ENCODE measurements around the gene TOE1.
"Not testable (repeated sequence)": the region's sequence is repeated elsewhere in the genome, so short reads cannot be mapped to it uniquely, and the experiment has no call there.

Gene TOE1

DNA sequence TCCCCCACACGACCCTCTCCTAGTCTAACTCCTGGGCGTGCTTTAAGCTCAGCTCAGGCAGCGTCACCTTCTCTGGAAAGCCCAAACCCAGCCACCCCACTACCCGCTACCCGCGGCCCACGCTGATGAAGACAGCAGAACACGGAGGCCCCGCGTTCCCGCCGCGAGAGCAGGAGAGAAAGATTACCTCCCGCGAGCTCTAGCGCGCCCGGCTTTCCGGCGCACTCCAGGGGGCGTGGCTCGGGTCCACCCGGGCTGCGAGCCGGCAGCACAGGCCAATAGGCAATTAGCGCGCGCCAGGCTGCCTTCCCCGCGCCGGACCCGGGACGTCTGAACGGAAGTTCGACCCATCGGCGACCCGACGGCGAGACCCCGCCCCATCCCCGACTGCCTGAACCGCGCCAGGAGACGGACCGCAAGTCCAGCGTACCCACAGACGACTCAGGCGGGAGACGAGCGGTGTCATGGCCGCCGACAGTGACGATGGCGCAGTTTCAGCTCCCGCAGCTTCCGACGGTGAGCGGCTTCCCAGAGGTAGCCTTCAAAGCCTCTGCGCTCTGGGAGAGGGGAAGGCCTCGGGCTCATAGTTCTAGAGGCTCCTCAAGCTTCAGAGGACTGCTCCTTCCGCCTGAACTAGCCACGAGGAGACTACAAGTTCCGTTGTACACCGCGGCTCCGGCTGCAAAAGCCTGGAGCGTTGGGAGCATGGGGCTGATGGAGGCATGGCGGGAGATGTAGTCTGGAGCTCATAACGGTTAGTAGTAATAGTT is at the start of gene TOE1, which contains the start of gene MUTYH:
TOE1 (plus strand) TSS at position 382 of the 770 bp plus-strand sequence; CDS start at position 465, 83 bp downstream.
MUTYH (minus strand) TSS at position 652 of the 770 bp plus-strand sequence. CDS start 5,935 bp downstream, outside the sequence.
- DNase-seq = peak; percentile 70

DNA sequence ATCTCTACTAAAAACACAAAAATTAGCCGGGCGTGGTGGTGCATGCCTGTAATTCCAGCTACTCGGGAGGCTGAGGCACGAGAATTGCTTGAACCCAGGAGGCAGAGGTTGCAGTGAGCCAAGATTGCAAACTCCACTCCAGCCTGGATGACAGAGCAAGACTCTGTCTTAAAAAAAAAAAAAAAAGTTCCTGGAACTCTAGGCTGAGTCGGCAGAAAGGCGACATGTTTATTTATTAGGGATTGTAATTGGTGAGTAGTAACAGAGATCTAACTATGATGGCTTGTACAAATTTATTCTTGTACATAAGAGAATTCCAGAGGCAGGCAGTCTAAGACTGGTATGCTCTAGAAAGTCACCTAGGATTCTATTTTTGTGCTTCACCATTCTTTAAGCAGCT is 49.0 kb upstream of the TOE1 start:
- DNase-seq = not testable (repeated sequence)

DNA sequence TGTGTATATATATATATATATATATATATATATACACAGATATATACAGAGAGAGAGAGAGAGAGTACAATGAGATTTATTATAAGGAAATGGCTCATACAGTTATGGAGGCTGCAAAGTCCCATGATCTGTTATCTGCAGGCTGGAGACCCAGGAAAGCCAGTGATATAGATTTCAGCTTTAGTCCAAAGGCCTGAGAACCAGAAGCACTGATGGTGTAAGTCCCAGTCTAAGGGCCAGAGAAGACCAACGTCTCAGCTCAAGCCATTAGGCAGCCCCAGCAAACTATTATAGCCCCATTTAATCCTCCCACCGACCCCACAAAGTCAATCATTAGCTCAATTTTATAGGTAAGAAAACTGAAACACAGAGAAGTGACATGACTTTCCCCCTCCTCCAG is 48.3 kb upstream of the TOE1 start:
- DNase-seq = no peak

DNA sequence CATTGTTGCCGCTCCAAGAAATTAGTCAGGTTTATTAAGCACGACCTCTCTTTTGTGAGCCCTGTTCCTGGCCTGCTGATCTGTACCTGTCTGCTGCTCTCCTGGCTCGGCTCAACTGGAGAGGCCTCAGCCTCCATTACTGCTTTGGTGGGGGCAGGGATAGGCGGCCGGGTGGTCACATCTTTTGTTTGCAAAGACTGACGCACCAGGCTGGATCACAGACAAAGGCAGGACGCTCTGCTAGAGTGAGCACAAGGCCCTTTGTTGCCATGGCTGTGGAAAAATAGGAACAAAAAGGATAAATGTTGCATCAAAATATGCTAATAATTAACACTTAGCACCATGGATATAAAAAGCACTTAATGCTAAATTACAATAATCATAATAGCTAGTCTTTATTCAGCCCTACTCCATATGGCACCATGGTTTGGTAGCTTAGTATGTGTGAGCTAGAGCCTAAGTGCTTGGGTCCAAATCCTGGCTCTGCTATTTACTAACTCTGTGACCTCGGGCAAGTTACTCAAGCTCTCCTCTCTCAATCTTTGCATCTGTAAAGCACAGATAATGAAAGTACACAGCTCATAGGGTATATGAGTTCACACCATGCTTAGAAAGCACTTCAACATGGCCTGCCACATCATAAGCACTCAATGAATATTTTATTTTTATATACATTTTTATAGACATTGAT is 42.2 kb upstream of the TOE1 start:
- DNase-seq = no peak

DNA sequence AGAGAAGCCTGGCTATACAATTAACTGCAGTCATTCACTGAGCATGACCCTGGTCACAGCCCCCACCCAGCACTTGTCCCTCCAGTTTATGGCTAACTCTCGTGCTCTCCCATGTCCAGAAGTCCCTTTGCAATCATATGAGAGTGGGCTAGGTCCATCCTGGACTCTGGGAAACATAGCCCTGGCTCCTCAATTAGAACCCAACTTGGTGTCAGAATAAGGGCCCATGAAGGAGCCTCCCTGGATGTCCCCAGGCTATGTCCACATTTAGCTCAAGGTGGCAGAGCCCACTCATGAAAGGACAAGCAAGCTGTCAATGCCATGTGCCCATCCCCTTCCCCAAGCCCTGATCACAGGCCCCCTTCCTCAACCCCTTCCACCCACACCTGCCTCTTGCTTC is 40.7 kb upstream of the TOE1 start:
- no peak for DNase-seq

DNA sequence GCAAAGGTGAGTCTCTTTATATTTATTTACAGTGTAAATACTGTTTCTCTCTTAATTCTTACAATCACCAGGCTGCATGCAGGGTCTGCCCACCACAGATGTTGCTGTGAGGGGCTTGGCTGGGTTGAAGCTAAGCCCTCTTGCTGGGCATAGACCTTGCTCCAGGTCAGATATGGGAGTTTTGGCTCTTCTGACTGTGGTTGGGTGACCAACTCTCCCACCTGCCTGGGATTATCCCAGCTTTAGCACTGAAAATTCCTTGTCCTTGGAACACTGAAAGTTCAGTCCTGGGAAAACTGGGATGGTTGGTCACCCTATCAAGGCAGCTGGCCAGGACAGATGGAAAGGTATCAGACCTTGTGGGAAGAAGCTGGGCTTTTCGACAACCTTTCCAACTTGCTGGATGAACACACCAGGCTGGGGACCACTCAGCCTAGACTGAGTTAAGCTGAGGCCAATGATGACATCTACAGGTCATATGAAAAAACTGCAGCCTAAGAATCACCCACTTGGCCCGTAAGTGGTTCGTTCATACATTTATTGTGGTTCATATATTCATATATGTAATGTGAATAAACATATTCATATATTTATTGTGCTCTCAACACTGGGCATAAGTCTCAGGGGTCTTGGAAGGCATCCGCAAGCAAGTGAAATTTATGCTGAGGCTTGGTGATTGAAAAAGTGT is 39.8 kb upstream of the TOE1 start:
- DNase-seq = peak; percentile 54

DNA sequence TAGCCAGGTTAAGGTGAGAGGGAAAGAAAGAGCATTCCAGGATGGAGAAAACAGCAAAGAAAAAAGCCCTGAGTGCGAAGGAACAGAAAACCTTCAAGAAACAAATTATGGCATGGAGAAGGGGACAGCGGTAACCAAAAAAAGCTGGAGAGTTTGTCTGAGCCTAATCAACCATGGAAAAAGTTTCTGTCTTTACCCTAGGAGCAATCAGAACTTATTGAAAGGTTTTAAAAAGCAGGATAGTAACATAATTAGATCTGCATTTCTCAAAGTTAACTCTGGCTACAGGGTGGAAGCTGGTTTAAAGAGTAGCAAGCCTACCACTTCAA is 39.3 kb upstream of the TOE1 start:
- no peak for DNase-seq

DNA sequence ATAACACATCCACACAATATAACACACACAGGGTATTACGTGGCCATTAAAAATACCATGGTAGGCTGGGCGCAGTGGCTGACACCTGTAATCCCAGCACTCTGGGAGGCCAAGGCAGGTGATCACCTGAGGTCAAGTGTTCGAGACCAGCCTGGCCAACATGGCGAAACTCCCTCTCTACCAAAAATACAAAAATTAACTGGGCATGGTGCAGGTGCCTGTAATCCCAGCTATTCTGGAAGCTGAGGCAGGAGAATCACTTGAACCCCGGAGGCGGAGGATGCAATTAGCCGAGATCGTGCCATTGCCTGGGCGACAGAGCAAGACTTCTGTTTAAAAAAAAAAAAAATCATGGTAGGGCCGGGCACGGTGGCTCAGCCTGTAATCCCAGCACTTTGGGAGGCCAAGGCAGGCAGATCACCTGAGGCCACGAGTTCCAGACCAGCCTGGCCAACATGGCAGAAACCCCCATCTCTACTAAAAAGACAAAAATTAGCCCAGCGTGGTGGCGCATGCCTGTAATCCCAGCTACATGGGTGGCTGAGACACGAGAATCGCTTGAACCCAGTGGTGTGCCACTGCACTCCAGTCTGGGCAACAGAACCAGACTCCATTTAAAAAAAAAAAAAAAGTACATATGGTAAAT is 37.3 kb upstream of the TOE1 start:
- no peak for DNase-seq

DNA sequence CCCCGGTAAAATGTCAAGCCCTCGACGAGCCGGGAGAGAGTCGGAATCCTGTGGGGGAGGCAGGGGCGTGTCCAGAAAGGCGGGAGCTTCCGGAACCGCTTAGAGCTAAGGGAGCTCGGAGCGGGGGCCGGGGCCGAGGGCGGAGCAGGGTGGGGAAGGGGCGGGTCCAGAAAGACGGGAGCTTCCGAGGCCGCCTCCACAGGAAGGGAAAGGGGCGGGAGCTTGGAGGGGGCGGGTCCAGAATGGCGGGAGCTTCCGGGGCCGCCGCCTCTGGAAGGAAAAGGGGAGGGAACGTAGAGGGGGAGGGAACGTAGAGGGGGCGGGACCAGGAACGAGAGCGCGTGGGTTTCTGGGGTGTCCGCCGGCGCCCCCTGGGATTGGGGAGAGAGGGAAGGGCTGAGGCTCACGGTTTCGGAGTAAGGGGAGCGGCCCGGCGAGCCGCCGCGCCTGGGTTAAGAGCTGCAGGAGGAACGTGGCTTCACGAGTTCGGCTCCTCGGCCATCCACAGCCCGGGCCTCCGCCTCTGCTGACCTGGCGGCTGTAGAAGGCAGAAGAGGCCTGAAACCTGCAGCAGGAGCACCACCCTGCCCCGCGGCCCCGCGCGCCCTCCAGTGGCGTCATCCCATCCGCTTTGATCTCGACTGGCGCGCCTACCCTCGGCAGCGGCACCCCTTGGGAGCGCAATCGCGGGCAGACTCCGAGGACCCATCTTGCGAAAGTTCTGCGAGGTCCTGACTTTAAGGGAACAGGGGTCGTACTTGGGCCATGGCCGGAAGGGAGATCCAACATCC is 36.3 kb upstream of the TOE1 start:
- peak; percentile 77 for DNase-seq

DNA sequence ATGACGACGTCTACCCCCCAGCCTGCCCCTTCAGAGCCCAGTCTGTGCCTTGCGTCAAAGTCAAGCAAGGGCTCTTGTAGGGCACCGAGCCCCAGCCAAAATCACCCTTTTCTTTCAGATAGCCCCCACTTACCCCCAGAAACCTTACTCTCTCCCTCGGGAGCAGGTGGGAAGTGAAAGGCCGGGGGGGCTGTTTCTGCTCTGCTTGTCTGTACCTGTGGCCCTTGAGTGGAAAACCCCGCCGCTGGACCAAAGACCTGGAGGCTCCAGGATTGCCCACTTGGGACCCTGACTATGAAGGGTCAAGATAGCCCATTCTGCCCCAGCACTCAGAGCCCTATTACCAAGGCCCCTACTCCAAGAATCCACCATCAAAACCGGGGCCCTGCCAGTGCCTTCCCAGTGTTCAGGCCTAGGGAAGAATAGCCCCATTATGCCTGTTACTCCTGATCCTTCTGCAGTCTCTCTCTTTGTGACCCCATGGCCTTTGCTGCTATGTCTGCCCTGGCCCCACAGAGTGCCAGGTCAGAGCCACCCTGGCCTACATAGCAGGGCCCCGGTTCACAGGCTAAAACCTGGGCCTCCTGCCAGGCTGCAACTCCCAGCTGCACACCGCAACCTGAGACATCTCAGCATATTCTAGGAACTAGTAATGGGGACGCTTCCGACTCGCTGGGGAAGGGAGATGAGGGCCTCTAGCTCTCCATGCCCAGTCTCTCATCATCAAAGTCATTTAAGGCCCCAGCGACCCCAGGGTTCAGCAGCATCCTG is 35.5 kb upstream of the TOE1 start:
- DNase-seq = no peak

DNA sequence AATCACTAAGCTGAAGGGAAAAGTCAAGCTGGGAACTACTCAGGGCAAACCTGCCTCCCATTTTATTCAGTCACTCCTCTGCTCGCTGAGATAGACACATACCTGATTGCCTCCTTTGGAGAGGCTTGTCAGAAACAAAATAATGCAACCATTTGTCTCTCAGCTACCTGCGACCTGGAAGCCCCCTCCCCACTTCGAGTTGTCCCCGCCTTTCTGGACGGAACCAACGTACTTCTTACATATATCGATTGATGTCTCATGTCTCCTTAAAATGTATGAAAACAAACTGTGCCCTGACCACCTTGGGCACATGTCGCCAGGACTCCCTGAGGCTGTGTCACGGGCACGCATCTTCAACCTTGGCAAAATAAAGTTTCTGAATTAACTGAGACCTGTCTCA is 34.7 kb upstream of the TOE1 start:
- no peak for DNase-seq

DNA sequence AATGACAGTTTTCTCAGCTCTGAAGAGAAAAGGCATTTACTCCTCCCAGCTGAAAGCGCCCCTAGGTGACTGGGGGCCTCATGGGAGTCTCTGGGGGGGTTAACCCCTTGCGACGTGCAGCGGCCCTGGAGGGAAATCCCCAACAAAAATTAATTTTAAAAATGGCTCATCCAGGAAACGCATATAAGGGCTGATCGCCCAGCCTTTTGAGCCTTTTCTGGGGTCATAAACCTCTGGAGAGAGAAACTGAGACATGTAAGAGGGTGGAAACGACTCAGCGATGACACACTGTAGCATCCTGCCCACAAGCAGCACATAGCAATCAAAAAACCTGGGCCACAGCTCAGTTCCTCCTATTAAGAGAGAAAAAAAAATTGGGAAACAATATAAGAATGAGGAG is 33.7 kb upstream of the TOE1 start:
- DNase-seq = no peak

DNA sequence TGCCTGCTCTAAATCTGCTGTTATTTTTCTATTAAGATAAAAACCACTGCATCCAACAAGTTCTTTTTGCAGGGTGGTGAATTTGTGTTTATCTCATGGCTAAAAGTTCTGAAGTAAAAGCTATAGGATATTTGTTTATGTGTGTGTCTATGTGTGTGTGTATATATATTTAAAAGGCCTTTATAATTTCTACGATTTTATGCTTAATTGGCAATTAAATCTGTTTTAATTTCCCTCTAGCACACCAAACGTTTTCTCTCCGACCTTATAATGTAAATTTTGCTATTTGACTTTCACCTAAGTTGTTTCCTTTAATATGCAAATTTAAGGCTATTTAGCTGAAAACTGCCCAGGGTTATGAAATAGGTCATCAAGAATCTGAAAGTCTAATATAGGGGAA is 33.1 kb upstream of the TOE1 start:
- DNase-seq = no peak

DNA sequence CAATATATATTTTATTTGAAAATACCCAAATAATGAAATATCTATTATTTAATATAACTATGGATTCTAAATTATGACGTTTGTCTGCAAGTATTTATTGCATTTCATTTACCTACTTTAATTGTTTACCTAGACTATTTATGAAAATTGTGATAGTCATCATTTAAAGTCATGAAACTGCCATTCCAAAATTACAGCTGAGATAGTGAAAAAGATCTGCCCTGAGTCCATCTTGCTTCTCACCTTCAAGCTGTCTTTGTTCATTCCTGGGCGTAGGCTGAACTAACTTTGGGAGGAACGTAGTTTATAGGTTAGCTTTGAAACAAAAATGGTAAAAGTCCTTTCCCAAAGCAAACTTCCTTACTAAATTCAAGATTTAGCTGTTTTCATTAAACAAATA is 25.7 kb upstream of the TOE1 start:
- DNase-seq = no peak

DNA sequence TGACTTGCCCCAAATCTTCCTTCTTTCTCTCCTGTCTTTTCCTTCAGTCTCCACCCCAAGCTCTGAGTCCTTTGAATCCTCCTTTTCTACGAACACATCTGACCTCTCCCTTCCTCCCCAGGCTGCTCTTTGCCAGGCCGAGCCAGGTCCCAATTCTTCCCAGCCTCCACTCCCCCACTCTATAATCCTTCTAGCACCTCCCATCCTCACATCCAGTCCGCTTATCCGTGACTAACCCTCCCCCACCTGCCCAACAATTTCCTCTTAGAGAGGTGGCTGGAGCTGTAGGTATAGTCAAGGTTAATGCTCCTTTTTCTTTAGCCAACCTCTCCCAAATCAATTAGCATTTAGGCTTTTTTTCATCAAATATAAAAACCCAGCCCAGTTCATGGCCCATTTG is 22.8 kb upstream of the TOE1 start:
- DNase-seq = no peak

DNA sequence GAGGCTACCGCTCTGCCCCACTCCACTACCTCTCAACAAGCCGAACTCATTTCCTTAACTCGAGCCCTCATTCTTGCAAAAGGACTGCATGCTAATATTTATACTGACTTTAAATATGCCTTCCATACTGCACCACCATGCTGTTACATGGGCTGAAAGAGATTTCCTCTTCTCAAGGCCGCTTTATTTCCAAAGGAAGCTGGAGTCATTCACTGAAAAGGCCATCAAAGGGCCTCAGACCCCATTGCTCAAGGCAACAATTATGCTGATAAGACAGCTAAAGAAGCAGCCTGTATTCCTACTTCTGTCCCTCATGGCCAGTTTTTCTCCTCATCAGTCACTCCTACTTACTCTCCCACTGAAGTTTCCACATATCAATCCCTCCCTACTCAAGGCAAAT is 20.2 kb upstream of the TOE1 start:
- DNase-seq = no peak

DNA sequence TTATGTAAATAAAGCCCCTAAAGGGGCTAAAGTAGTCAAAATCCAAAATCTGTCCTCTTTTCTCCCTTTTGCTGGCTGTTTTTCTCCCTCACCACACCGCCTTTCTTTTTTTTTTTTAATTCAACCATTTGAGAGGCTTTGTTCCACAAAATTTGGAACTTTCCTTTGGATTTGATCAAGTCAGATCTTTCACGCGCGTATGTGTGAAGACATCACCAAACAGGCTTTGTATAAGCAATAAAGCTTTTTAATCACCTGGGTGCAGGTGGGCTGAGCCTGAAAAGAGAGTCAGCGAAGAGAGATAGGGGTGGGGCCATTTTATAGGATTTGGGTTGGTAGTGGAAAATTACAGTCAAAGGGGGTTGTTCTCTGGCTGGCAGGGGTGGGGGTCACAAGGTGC is 18.5 kb upstream of the TOE1 start:
- DNase-seq = no peak

DNA sequence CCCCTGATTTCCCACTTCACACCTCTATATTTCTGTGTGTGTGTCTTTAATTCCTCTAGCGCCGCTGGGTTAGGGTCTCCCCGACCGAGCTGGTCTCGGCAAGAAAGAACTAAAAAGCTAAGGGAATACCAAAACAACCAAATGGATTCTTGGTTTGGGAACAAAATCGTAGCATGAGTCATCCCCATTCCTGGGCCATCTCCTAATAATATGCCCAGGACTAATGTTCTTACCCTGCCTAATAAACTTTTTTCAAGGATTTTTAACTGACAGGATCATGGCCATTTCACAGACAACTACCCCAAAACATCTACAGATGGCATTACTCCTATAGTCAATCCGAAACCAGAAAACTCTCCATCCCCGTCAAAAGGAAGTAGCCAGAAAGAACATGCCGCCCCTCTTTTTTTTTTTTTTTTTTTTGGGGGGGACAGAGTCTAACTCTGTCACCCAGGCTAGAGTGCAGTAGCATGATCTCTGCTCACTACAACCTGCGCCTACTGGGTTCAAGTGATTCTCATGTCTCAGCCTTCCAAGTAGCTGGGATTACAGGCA is 17.4 kb upstream of the TOE1 start:
- no peak for DNase-seq

DNA sequence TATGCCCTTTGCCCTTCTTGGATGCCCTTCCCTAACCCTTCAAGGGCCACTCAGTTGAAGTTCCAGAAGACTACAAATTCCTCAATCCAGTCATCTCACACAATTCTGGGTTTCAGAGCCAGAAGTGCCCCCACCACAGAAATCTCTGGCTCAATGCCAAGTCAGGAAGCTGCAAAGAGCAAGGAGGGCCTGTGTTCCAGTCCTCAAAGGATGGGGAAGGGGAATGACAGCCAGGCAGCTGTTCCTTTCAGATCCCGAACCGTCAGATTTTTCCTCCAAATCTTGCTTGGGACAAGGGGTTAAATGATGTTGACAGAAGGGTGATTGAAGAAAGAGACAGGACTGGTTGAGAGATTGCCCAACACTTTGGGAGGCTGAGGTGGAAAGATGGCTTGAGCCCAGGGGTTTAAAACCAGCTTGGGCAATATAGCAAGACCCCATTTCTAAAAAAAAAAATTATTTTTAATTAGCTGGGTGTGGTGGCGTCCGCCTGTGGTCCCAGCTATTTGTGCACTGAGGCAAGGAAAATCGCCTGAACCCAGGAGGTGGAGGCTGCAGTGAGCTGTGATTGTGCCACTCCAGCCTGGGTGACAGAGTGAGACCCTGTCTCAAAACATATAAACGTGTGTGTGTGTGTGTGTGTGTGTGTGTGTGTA is 14.0 kb upstream of the TOE1 start:
- DNase-seq = no peak

DNA sequence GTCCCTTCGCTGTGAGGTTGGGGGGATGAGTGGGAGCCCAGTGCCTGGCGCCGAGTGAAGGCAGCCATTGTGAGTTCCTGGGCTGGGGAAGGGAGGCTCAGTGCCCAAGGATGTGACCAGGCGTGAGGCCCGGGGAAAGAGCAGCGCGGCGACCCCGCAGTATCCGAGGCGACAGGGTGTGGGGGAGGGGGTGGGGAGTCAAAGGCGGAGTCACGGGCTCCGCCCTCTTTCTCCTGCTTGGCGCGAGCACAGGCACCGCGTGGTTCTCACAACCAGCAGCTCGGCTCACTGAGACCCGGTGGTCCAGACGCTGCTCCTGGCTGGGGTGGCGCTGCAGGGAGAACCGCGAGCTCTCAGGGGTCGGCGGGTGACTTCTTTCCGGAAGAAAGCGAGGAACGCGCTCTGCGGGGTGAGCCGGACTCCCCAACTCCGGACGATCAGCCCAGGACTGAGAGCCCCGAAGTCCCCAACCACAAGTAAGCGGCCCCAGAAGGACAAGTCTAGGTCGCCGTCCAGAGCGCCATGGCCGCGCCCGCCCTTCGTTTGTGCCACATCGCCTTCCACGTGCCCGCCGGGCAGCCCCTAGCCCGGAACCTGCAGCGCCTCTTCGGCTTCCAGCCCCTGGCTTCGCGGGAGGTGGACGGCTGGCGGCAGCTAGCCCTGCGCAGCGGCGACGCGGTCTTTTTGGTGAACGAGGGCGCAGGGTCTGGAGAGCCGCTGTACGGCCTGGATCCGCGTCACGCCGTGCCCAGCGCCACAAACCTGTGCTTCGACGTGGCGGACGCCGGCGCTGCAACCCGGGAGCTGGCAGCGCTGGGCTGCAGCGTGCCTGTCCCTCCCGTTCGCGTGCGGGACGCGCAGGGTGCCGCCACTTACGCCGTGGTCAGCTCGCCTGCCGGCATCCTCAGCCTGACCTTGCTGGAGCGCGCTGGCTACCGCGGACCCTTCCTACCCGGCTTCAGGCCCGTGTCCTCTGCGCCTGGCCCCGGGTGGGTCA is 13.0 kb upstream of the TOE1 start, which contains the start of gene HPDL:
HPDL (plus strand) TSS at position 269 of the 997 bp plus-strand sequence; CDS start at position 523, 254 bp downstream.
- DNase-seq = peak; percentile 3

All from NCI-H187 treated with DMSO at 0.1 percent for 48 hours (cell line).